Activated CD4-positive, alpha-beta T cell treated with anti-CD3 and anti-CD28 coated beads, Interleukin-2, amount 50 U/mL, for 24 hours (primary cell): ENCODE measurements around the gene KRTAP6-2.

Experiments
- DNase-seq, 2 donors: peaks; one replicate each; pipeline ENCODE4 v3.0.0-alpha.2; 2020; ENCODE audit warnings: low read depth in 1 of 2, low spot score in 1 of 2

The KRTAP6-2 gene

DNA sequence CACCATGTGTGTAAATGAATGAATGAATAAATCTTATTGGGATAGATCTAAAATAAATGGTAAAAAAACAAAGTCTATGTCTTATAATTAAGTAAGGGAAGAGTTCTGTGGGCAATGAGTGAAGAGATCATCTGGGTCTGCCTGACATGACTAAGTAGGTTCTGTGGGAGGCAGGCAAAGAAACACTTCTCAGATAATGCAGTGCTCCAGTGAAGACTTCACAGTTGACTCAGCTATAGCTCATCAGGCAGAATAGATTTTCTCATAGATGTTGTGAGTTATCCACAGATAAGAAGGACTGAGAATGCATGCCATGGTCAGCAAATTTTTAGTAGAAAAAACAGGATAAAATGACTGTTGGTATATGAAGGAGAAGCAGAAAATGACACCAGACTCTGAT is 20.9 kb downstream of the KRTAP6-2 start:
- no peak for DNase-seq

- no peak for DNase-seq
These were observed 31.1 kb downstream of the KRTAP6-2 start for GRCh38 chr21:30567617-30568016.

DNA sequence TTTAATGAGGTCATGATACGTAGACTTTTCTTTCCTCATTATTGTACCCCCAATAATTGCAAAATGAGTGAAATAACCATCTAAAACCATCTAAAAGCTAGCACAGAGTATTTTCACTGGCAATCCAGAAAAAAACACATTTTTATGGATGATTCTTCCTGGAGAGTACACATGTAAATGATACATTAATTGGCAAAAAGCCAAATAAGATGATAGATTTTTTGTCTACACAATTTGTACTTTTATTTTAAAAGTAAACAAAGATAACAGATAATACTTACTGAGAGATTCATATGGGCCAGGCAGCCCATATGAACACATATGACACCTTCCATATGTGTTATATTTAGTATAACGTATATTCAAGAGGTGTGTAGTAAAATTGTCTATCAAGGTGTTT is 35.1 kb downstream of the KRTAP6-2 start:
- no peak for DNase-seq

DNA sequence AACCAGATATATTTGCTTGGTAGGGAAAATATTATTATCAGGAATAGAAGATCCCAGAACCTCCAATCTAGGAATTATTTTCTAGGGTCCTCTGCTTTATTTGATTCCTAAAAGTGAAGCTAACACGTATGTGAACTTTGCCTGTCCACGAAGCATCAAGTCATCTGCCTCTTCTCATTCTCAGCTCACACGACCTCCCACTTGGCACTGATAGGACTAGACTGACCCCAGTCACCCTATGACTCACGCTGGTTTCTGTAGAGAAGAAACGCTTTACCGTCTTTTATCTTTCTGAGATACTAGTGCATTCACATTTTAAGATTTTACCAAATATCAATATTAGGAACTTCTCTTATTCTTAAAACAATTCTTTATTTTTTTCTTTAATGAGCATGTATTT is 35.6 kb downstream of the KRTAP6-2 start:
- no peak for DNase-seq

GRCh38 chr21:30561957-30562356 is 36.7 kb downstream of the KRTAP6-2 start:
- DNase-seq, result no peak

DNA sequence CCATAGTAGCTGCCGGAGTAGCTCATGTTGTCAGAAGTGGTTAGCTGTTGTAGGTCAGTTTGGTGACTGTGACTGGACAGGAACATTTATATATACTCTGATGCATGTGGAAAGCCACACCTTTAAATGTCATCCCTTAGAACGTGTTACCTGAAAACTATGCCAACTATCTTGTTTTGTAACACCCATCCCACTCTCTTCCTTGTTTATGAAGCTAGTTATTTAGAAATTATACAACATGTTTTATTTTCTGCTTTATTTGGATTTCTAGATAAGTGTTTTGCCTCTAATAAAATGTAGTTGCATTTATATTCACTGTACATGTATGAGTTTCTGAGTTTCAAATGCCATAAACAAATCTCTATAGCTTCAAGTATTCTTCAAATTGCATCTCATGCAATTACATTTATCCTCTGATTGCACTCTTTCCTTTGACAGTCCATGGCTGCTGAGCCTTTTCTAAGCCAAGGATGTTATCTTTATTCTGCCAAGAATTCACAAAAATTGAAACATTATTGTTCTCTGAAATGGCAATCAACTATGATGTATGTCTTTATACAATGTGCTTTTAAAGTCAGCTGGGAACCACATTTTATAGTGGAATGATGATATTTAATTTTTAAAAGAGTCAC is 37.3 kb downstream of the KRTAP6-2 start, which contains the start of gene KRTAP19-7:
KRTAP19-7 (minus strand) TSS at position 51 of the 632 bp plus-strand sequence; CDS start at position 26, 25 bp downstream.
- DNase-seq, result no peak

- no peak for DNase-seq
These were observed 43.6 kb downstream of the KRTAP6-2 start for GRCh38 chr21:30555095-30555494.

- no peak for DNase-seq
These were observed 45.9 kb downstream of the KRTAP6-2 start for GRCh38 chr21:30552782-30553181.
